ENCODE measurements around the gene FBXO36. TPM values are rescaled to one million over a fixed set of nuclear protein-coding genes. Genes with fewer than 3 reads are reported as not detected.
"Not testable (repeated sequence)": the region's sequence is repeated elsewhere in the genome, so short reads cannot be mapped to it uniquely, and the experiment has no call there.

The FBXO36 gene
- total RNA-seq, 3 donors from 2014 or later, result 0.76 to 0.84 (median 0.81) TPM

GRCh38 chr2:229925201-229925600, 2.9 kb downstream of the FBXO36 start:
- H3K27me3 Mint-ChIP-seq (ENCODE audit: low read depth), result no peaks in the 10 kb centered on the region
- peaks cover 15% of the 10 kb centered on the region for H3K4me1 Mint-ChIP-seq (ENCODE audit: low read depth)
- ATAC-seq, result no peak
- no peaks in the 10 kb centered on the region for H3K9me3 Mint-ChIP-seq
- DNase-seq, result no peak
- H3K4me3 Mint-ChIP-seq, result no peak overlapping the region
- no peaks in the 10 kb centered on the region for H3K36me3 Mint-ChIP-seq (ENCODE audit: insufficient read depth)

GRCh38 chr2:229927817-229928321, 5.6 kb downstream of the FBXO36 start:
- H3K27me3 Mint-ChIP-seq (ENCODE audit: low read depth), result no peaks in the 10 kb centered on the region
- no peaks in the 10 kb centered on the region for H3K36me3 Mint-ChIP-seq (ENCODE audit: insufficient read depth)
- ATAC-seq, result no peak
- H3K4me1 Mint-ChIP-seq (ENCODE audit: low read depth), result peaks cover 13% of the 10 kb centered on the region
- no peak overlapping the region for H3K4me3 Mint-ChIP-seq
- no peaks in the 10 kb centered on the region for H3K9me3 Mint-ChIP-seq
- DNase-seq, result no peak

- Mint-ChIP-seq H3K9me3 (no peaks in the 10 kb centered on the region), H3K27me3 (ENCODE audit: low read depth) (no peaks in the 10 kb centered on the region), H3K4me3 (no peak overlapping the region), H3K4me1 (ENCODE audit: low read depth) (peaks cover 8% of the 10 kb centered on the region), H3K36me3 (ENCODE audit: insufficient read depth) (peaks cover 1% of the 10 kb centered on the region)
- no peak for DNase-seq
- no peak for ATAC-seq
These were observed 8.4 kb downstream of the FBXO36 start for GRCh38 chr2:229930656-229931055.

GRCh38 chr2:229931241-229931640, 8.9 kb downstream of the FBXO36 start:
- H3K27me3 Mint-ChIP-seq (ENCODE audit: low read depth), result no peaks in the 10 kb centered on the region
- no peak overlapping the region for H3K4me3 Mint-ChIP-seq
- DNase-seq (no peak), ATAC-seq (no peak)
- H3K4me1 Mint-ChIP-seq (ENCODE audit: low read depth), result peaks cover 8% of the 10 kb centered on the region
- H3K36me3 Mint-ChIP-seq (ENCODE audit: insufficient read depth), result peaks cover 1% of the 10 kb centered on the region
- H3K9me3 Mint-ChIP-seq, result no peaks in the 10 kb centered on the region

GRCh38 chr2:229937537-229937936, 15.2 kb downstream of the FBXO36 start:
- Mint-ChIP-seq H3K36me3 (ENCODE audit: insufficient read depth) (peaks cover 1% of the 10 kb centered on the region), H3K9me3 (no peaks in the 10 kb centered on the region), H3K4me3 (no peak overlapping the region), H3K4me1 (ENCODE audit: low read depth) (no peaks in the 10 kb centered on the region), H3K27me3 (ENCODE audit: low read depth) (no peaks in the 10 kb centered on the region)
- no peak for DNase-seq
- ATAC-seq, result no peak

- DNase-seq (no peak), ATAC-seq (no peak)
- Mint-ChIP-seq H3K9me3 (no peaks in the 10 kb centered on the region), H3K4me1 (ENCODE audit: low read depth) (peaks cover 6% of the 10 kb centered on the region), H3K27me3 (ENCODE audit: low read depth) (no peaks in the 10 kb centered on the region), H3K36me3 (ENCODE audit: insufficient read depth) (no peaks in the 10 kb centered on the region), H3K4me3 (no peak overlapping the region)
These were observed 20.4 kb downstream of the FBXO36 start for GRCh38 chr2:229942671-229943070.

- DNase-seq (no peak), ATAC-seq (no peak)
- Mint-ChIP-seq H3K9me3 (no peaks in the 10 kb centered on the region), H3K4me3 (no peak overlapping the region), H3K27me3 (ENCODE audit: low read depth) (no peaks in the 10 kb centered on the region), H3K4me1 (ENCODE audit: low read depth) (peaks cover 6% of the 10 kb centered on the region), H3K36me3 (ENCODE audit: insufficient read depth) (no peaks in the 10 kb centered on the region)
These were observed 20.9 kb downstream of the FBXO36 start for GRCh38 chr2:229943171-229943570.

- no peaks in the 10 kb centered on the region for H3K27me3 Mint-ChIP-seq (ENCODE audit: low read depth)
- H3K4me3 Mint-ChIP-seq, result no peak overlapping the region
- H3K4me1 Mint-ChIP-seq (ENCODE audit: low read depth), result peaks cover 6% of the 10 kb centered on the region
- no peak for DNase-seq
- no peaks in the 10 kb centered on the region for H3K9me3 Mint-ChIP-seq
- no peaks in the 10 kb centered on the region for H3K36me3 Mint-ChIP-seq (ENCODE audit: insufficient read depth)
- ATAC-seq, result no peak
These were observed 21.6 kb downstream of the FBXO36 start for GRCh38 chr2:229943770-229944449.

- peaks cover 6% of the 10 kb centered on the region for H3K4me1 Mint-ChIP-seq (ENCODE audit: low read depth)
- no peak overlapping the region for H3K4me3 Mint-ChIP-seq
- DNase-seq, result no peak
- H3K36me3 Mint-ChIP-seq (ENCODE audit: insufficient read depth), result no peaks in the 10 kb centered on the region
- H3K9me3 Mint-ChIP-seq, result no peaks in the 10 kb centered on the region
- no peaks in the 10 kb centered on the region for H3K27me3 Mint-ChIP-seq (ENCODE audit: low read depth)
- no peak for ATAC-seq
These were observed 23.7 kb downstream of the FBXO36 start for GRCh38 chr2:229945975-229946374.

- Mint-ChIP-seq H3K4me3 (no peak overlapping the region), H3K27me3 (ENCODE audit: low read depth) (no peaks in the 10 kb centered on the region), H3K36me3 (ENCODE audit: insufficient read depth) (no peaks in the 10 kb centered on the region), H3K4me1 (ENCODE audit: low read depth) (peaks cover 6% of the 10 kb centered on the region), H3K9me3 (no peaks in the 10 kb centered on the region)
- DNase-seq, result no peak
- ATAC-seq, result no peak
These were observed 25.2 kb downstream of the FBXO36 start for GRCh38 chr2:229947544-229947943.

GRCh38 chr2:229952256-229952835, 30.0 kb downstream of the FBXO36 start:
- no peaks in the 10 kb centered on the region for H3K36me3 Mint-ChIP-seq (ENCODE audit: insufficient read depth)
- no peak overlapping the region for H3K4me3 Mint-ChIP-seq
- no peaks in the 10 kb centered on the region for H3K9me3 Mint-ChIP-seq
- DNase-seq, result no peak
- peaks cover 3% of the 10 kb centered on the region for H3K4me1 Mint-ChIP-seq (ENCODE audit: low read depth)
- no peaks in the 10 kb centered on the region for H3K27me3 Mint-ChIP-seq (ENCODE audit: low read depth)
- ATAC-seq, result no peak

GRCh38 chr2:229955663-229956062, 33.4 kb downstream of the FBXO36 start:
- no peak for ATAC-seq
- DNase-seq, result no peak
- H3K27me3 Mint-ChIP-seq (ENCODE audit: low read depth), result no peaks in the 10 kb centered on the region
- H3K9me3 Mint-ChIP-seq, result no peaks in the 10 kb centered on the region
- no peaks in the 10 kb centered on the region for H3K36me3 Mint-ChIP-seq (ENCODE audit: insufficient read depth)
- H3K4me3 Mint-ChIP-seq, result no peak overlapping the region
- no peaks in the 10 kb centered on the region for H3K4me1 Mint-ChIP-seq (ENCODE audit: low read depth)

GRCh38 chr2:229956491-229956890, 34.2 kb downstream of the FBXO36 start:
- H3K4me1 Mint-ChIP-seq (ENCODE audit: low read depth), result no peaks in the 10 kb centered on the region
- no peaks in the 10 kb centered on the region for H3K27me3 Mint-ChIP-seq (ENCODE audit: low read depth)
- no peaks in the 10 kb centered on the region for H3K9me3 Mint-ChIP-seq
- no peak for DNase-seq
- no peak overlapping the region for H3K4me3 Mint-ChIP-seq
- no peak for ATAC-seq
- H3K36me3 Mint-ChIP-seq (ENCODE audit: insufficient read depth), result no peaks in the 10 kb centered on the region

GRCh38 chr2:229963596-229963995, 41.3 kb downstream of the FBXO36 start:
- not testable (repeated sequence) for H3K27me3 Mint-ChIP-seq (ENCODE audit: low read depth); H3K36me3 Mint-ChIP-seq (ENCODE audit: insufficient read depth); H3K4me1 Mint-ChIP-seq (ENCODE audit: low read depth); ATAC-seq; H3K9me3 Mint-ChIP-seq; H3K4me3 Mint-ChIP-seq; DNase-seq

- DNase-seq (no peak), ATAC-seq (no peak)
- peaks cover 2% of the 10 kb centered on the region for H3K36me3 Mint-ChIP-seq (ENCODE audit: insufficient read depth)
- H3K27me3 Mint-ChIP-seq (ENCODE audit: low read depth), result no peaks in the 10 kb centered on the region
- H3K4me3 Mint-ChIP-seq, result no peak overlapping the region
- no peaks in the 10 kb centered on the region for H3K9me3 Mint-ChIP-seq
- no peaks in the 10 kb centered on the region for H3K4me1 Mint-ChIP-seq (ENCODE audit: low read depth)
These were observed 47.6 kb downstream of the FBXO36 start for GRCh38 chr2:229969921-229970320.
